Thyroid gland (tissue), 4 donors: Measurements from ENCODE around the gene PTPN3. TPM values are rescaled to one million over a fixed set of nuclear protein-coding genes. Genes with fewer than 3 reads are reported as not detected.

Experiments used
- DNase-seq, 2 donors: peaks; one replicate each; pipeline ENCODE4 v3.0.0-alpha.2; 2019
- H3K27ac ChIP-seq, 3 donors: fragments of 200-600 bp; sonication (generic); 1 replicate in 2 of 3; 2 replicates in 1 of 3; pipeline ENCODE4 v1.5.1; 2016 to 2019; ENCODE audit warnings: mild to moderate bottlenecking in 1 of 3, moderate library complexity in 1 of 3
- H3K27me3 ChIP-seq: fragments of 200-600 bp; sonication (generic); one replicate; pipeline ENCODE4 v1.5.1; 2019
- H3K36me3 ChIP-seq, 2 donors: fragments of 200-600 bp; sonication (generic); one replicate each; pipeline ENCODE4 v1.5.1; 2016 to 2019
- H3K4me1 ChIP-seq, 2 donors: fragments of 200-600 bp; sonication (generic); one replicate each; pipeline ENCODE4 v1.5.1; 2017 to 2019
- H3K4me3 ChIP-seq, 3 donors: fragments of 200-600 bp; sonication (generic); replicated peaks in 1 of 3; 1 replicate in 2 of 3; 2 replicates in 1 of 3; pipeline ENCODE4 v1.5.1; 2016; ENCODE audit warnings: mild to moderate bottlenecking in 1 of 3
- H3K9me3 ChIP-seq: fragments of 200-600 bp; sonication (generic); one replicate; pipeline ENCODE4 v1.5.1; 2017
- POLR2A ChIP-seq, 2 donors: fragments of 450-650 bp; IDR thresholded peaks; one replicate each; pipeline ENCODE4 v1.6.1; 2017; ENCODE audit warnings: antibody characterized with exemption in 2 of 2, mild to moderate bottlenecking in 2 of 2, moderate library complexity in 1 of 2
- WGBS, 2 donors: methylation state at CpG; one replicate each; pipeline ENCODE4 v1.1.5; 2017; 5-methylcytosine and 5-hydroxymethylcytosine counted together
- intact Hi-C: fragments of 100-400 bp; cut with DNase I; formaldehyde crosslinking; loops from one replicate; pipeline ENCODE4 v1.15.1; 2023
- total RNA-seq, 4 donors: library from RNA; depleted of rRNA; stranded (reverse); fragments of >200 nt; gene quantifications; one replicate each; pipeline ENCODE4 v1.2.3, GENCODE V29; 2016
- TF ChIP-seq, protein P1 (sequence below), 6 experiments: fragments of 200-600 bp in 3 of 6; fragments of 450-650 bp in 3 of 6; sonication (generic) in 3 of 6; IDR thresholded peaks; one replicate each; pipeline ENCODE4 v1.5.1; 2016 to 2019; ENCODE audit warnings: antibody characterized with exemption in 6 of 6, mild to moderate bottlenecking in 2 of 6, inconsistent platforms in 1 of 6, moderate library complexity in 1 of 6

The PTPN3 gene
- total RNA-seq, 4 donors from 2014 or later: 18.6 to 22.0 (median 21.3) TPM

DNA sequence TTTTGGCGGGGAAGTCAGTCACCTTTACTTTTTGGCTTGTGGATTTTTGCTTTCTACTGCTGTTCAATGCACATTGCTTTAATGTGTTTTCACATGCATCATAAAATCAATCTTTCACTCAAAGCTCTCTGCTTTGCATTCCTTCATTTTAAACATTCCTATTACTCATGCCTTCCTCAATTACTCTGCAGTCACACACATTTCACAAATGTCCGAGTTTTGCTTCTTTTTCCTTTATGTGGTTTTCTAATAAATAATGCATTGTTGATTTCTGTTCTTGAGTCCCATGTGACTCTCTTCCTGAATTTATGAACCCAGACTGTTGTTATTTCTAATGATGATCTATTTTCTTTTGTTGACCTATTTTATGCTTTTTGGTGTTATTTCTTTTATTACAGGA, 95.0 kb downstream of the PTPN3 start:
- Histone ChIP-seq H3K27me3 (no peaks in the 10 kb centered on the region), H3K4me3 (no peak overlapping the region), H3K27ac (no peak overlapping the region), H3K36me3 (peaks cover 7 to 21% of the 10 kb centered on the region in 2 donors), H3K9me3 (no peaks in the 10 kb centered on the region), H3K4me1 (no peaks in the 10 kb centered on the region)
- no peak for DNase-seq
- 79 to 90% methylated on average over 2 of the region's 2 CpGs for WGBS, 2 donors
- TF ChIP-seq, protein P1, sequence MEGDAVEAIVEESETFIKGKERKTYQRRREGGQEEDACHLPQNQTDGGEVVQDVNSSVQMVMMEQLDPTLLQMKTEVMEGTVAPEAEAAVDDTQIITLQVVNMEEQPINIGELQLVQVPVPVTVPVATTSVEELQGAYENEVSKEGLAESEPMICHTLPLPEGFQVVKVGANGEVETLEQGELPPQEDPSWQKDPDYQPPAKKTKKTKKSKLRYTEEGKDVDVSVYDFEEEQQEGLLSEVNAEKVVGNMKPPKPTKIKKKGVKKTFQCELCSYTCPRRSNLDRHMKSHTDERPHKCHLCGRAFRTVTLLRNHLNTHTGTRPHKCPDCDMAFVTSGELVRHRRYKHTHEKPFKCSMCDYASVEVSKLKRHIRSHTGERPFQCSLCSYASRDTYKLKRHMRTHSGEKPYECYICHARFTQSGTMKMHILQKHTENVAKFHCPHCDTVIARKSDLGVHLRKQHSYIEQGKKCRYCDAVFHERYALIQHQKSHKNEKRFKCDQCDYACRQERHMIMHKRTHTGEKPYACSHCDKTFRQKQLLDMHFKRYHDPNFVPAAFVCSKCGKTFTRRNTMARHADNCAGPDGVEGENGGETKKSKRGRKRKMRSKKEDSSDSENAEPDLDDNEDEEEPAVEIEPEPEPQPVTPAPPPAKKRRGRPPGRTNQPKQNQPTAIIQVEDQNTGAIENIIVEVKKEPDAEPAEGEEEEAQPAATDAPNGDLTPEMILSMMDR (IDR thresholded peaks at IDR 0.05): no peak
- TF ChIP-seq POLR2A (IDR thresholded peaks at IDR 0.05): no peak
- intact Hi-C loops: no loop called here

DNA sequence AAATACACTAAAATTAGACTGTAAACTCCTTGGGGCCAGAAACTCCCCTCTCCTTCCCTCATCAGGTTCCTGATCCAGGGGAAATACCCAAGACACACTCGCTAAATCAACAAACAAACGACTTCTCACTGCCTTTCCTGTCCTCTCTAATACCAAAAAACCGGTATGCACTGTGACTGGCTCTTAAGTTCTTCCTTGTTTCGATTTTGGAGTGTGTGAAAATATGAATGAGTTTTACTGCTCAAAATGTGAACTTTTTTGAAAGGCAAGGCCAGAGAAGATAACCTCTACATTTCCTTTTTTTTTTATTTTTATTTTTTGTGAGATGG, 96.2 kb downstream of the PTPN3 start:
- 58 to 62% methylated on average over 4 of the region's 4 CpGs for WGBS, 2 donors
- no peaks in the 10 kb centered on the region for H3K27me3 ChIP-seq
- no peak overlapping the region for H3K4me3 ChIP-seq
- H3K36me3 ChIP-seq: peaks cover 0 to 12% of the 10 kb centered on the region in 2 donors
- intact Hi-C loops: no loop called here
- TF ChIP-seq, protein P1 (IDR thresholded peaks at IDR 0.05): no peak
- TF ChIP-seq POLR2A (IDR thresholded peaks at IDR 0.05): no peak
- H3K27ac ChIP-seq: no peak overlapping the region
- no peak for DNase-seq
- H3K9me3 ChIP-seq: no peaks in the 10 kb centered on the region
- no peaks in the 10 kb centered on the region for H3K4me1 ChIP-seq

DNA sequence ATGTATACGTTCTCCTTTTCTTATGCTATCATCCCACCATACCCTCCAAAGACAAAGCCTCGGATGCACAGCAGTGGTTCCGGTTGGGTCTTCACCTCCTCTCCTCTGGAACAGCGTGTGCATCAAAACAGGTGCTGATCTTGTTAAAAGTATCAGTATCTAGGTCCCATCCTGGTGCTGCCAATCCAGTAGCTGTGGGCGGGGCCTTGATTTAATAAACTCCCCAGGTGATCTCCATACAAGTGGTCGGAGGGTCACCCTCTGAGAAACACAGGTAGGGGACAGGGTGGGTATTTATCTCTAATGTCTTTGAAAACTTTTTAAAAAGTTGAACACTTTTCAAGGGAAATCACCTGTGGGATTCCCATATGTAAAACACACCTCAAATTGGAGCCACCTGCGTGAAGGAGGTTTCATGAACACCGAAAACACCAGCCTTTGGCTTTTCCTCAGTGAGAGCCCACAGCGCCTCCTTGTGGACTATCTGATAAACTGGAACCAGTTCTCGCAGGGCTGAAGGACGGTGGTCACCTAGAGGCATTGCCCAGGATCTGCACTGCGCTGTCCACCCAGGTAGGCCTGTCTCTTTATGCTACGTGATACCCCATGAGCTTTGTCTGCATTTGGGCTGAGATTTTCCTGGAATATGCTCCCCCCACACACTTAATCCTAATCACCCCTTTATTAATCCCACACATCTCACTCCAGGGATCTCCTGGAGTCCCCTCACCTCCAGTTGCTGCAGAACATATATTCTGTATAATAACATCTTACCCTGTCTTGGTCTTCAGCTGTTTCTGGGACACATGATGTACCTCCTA, 96.7 kb downstream of the PTPN3 start:
- no peaks in the 10 kb centered on the region for H3K27me3 ChIP-seq
- no peaks in the 10 kb centered on the region for H3K4me1 ChIP-seq
- DNase-seq: peak; percentile 67 to 78
- no peak overlapping the region for H3K4me3 ChIP-seq
- WGBS, 2 donors: 61 to 66% methylated on average over 13 of the region's 13 CpGs
- no peak overlapping the region for H3K27ac ChIP-seq
- TF ChIP-seq, protein P1 (IDR thresholded peaks at IDR 0.05): peak; percentile 19 to 82 (median 66)
- TF ChIP-seq POLR2A (IDR thresholded peaks at IDR 0.05): no peak
- H3K9me3 ChIP-seq: no peaks in the 10 kb centered on the region
- intact Hi-C loops: no loop called here
- H3K36me3 ChIP-seq: peaks cover 0 to 10% of the 10 kb centered on the region in 2 donors

DNA sequence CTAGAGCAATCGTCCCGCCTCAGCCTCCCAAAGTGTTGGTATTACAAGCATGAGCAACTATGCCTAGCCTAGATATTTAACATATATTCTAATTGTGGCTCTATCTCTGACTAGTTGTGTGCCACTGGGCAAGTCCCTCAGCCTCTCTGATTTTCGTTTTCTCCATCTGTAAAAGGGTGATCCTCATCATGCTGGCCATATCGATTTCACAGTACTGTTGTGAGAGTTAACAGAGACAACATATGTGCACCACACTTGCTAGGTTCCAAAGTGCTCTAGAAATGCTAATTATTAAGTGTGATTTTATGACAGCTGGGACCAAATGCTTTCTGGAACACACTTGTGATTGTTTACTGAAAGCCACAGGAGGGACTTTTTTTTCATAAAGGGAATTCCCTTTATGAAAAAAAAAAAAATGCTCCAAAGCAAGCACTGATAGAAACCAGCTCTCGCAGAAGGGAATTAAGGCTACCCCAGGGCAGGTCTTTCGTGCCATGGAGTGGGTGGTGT, 98.8 kb downstream of the PTPN3 start:
- 88 to 89% methylated on average over 6 of the region's 6 CpGs for WGBS, 2 donors
- no peak overlapping the region for H3K4me3 ChIP-seq
- H3K27ac ChIP-seq: no peak overlapping the region
- H3K36me3 ChIP-seq: peaks cover 0 to 8% of the 10 kb centered on the region in 2 donors
- TF ChIP-seq, protein P1 (IDR thresholded peaks at IDR 0.05): no peak
- no peak for TF ChIP-seq POLR2A (IDR thresholded peaks at IDR 0.05)
- no peaks in the 10 kb centered on the region for H3K9me3 ChIP-seq
- intact Hi-C loops: no loop called here
- DNase-seq: no peak
- no peaks in the 10 kb centered on the region for H3K4me1 ChIP-seq
- no peaks in the 10 kb centered on the region for H3K27me3 ChIP-seq

DNA sequence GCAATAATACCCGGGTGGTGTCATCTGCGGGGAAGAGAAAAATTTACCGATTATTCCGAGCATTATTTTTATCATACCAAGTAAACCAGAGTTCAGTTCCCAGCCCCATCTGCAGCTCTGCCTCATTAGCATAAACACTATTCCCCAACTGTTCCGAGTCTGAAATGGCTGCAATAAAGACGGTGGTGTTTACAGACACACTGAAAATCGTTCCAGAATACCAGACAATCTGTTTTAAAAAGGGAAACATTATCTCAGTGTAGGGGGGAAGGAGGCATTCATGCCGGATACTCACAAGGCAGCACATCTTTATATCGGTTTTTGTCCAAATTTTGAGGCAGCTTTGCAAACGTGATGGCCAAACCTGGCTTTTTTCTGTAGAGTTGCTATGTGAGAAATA, 106.9 kb downstream of the PTPN3 start:
- no peaks in the 10 kb centered on the region for H3K9me3 ChIP-seq
- H3K36me3 ChIP-seq: peaks cover 23 to 29% of the 10 kb centered on the region in 2 donors
- intact Hi-C loops: no loop called here
- H3K4me3 ChIP-seq: no peak overlapping the region
- 84 to 85% methylated on average over 10 of the region's 10 CpGs for WGBS, 2 donors
- TF ChIP-seq, protein P1 (IDR thresholded peaks at IDR 0.05): no peak
- no peak for TF ChIP-seq POLR2A (IDR thresholded peaks at IDR 0.05)
- no peaks in the 10 kb centered on the region for H3K4me1 ChIP-seq
- no peak overlapping the region for H3K27ac ChIP-seq
- H3K27me3 ChIP-seq: no peaks in the 10 kb centered on the region
- DNase-seq: no peak
